Calu3 (cell line): ENCODE measurements around the gene RPTOR. TPM values are rescaled to one million over a fixed set of nuclear protein-coding genes. Genes with fewer than 3 reads are reported as not detected.

Experiments used
- BruUV-seq: library from RNA; stranded (reverse); fragments of 400-500 nt; replicated peaks from 2 replicates; lab custom pipeline; 2021; lab: Mats Ljungman, UMichigan
- CTCF ChIA-PET: fragments of 300-600 bp; sonication (Branson Sonifier 250); formaldehyde crosslinking; loops from one replicate; lab custom pipeline; 2022; ENCODE audit warnings: antibody characterized with exemption; lab: Charles Lee
- DNase-seq: peaks from one replicate; pipeline ENCODE4 v3.0.0; 2022
- H3K27ac Mint-ChIP-seq: one replicate; pipeline ENCODE4 v1.8.0; 2022; ENCODE audit warnings: mixed read lengths; ENCODE audit not compliant: unreplicated experiment
- H3K27me3 Mint-ChIP-seq: one replicate; pipeline ENCODE4 v1.8.0; 2022; ENCODE audit warnings: mixed read lengths; ENCODE audit not compliant: unreplicated experiment
- H3K36me3 Mint-ChIP-seq: one replicate; pipeline ENCODE4 v1.8.0; 2022; ENCODE audit warnings: mild to moderate bottlenecking, moderate library complexity, mixed read lengths; ENCODE audit not compliant: insufficient read depth, unreplicated experiment
- H3K4me1 Mint-ChIP-seq: one replicate; pipeline ENCODE4 v1.8.0; 2022; ENCODE audit warnings: mild to moderate bottlenecking, low read depth, mixed read lengths; ENCODE audit not compliant: unreplicated experiment
- H3K4me3 Mint-ChIP-seq: one replicate; pipeline ENCODE4 v1.8.0; 2022; ENCODE audit warnings: mild to moderate bottlenecking, low read depth, moderate library complexity, mixed read lengths; ENCODE audit not compliant: unreplicated experiment
- H3K9me3 Mint-ChIP-seq: one replicate; pipeline ENCODE4 v1.8.0; 2022; ENCODE audit warnings: low read depth, mixed read lengths; ENCODE audit not compliant: unreplicated experiment
- intact Hi-C: fragments of 100-400 bp; cut with micrococcal nuclease; formaldehyde crosslinking; loops from one replicate; pipeline ENCODE4 v1.10.0; 2022; ENCODE audit not compliant: unreplicated experiment
- total RNA-seq: library from RNA; stranded (reverse); gene quantifications from 2 replicates; pipeline ENCODE4 v1.2.3, GENCODE V29; 2022
- TF ChIP-seq, protein P1 (sequence below): fragments of 200-600 bp; IDR thresholded peaks from one replicate; pipeline ENCODE4 v1.8.0; 2022; ENCODE audit warnings: antibody characterized with exemption; ENCODE audit not compliant: unreplicated experiment

RPTOR gene
- total RNA-seq, 1 experiment from 2014 or later = 41.8 TPM

DNA sequence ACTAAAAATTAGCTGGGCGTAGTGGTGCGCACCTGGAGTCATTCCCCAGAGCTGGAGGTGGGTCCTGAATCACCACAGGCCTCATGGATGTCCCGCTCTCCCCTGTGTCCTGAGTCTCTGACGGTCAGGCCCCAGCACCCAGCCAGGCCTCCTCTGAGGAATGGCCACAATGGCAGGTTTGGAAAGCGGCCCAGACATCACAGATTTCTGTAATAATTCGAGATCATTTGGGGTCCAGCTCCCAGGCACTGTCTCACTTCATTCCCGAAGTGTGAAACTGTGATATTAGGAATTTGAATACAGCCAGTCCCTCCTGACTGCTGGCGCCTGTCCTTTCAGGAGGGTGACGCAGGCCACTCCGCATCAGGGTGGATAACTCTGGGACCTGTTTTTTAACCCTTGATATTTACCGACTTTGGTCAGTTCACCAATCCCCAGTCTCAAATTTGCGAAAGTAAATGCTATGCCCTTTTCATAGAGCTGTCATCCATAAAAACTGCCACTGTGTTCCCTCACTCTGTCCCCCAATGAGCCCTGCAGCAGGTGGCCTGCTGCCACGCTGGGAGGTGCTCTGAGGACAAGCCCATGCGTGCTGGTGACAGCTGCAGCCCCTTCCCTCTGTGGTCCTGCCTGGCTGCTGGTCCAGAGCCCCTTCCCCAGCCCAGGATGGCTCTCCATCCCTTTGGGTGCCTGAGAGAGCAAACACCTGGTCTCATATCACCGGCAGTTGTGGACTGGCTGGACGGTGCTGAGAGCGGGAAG lies 28.3 kb upstream of the RPTOR start:
- CTCF ChIA-PET = no interaction called here
- DNase-seq = no peak
- intact Hi-C loops = no loop called here
- Mint-ChIP-seq H3K36me3 (no peaks in the 10 kb centered on the region), H3K4me3 (no peak overlapping the region), H3K4me1 (no peaks in the 10 kb centered on the region), H3K27me3 (peaks cover 64% of the 10 kb centered on the region), H3K9me3 (no peaks in the 10 kb centered on the region), H3K27ac (no peak overlapping the region)
- TF ChIP-seq, protein P1, sequence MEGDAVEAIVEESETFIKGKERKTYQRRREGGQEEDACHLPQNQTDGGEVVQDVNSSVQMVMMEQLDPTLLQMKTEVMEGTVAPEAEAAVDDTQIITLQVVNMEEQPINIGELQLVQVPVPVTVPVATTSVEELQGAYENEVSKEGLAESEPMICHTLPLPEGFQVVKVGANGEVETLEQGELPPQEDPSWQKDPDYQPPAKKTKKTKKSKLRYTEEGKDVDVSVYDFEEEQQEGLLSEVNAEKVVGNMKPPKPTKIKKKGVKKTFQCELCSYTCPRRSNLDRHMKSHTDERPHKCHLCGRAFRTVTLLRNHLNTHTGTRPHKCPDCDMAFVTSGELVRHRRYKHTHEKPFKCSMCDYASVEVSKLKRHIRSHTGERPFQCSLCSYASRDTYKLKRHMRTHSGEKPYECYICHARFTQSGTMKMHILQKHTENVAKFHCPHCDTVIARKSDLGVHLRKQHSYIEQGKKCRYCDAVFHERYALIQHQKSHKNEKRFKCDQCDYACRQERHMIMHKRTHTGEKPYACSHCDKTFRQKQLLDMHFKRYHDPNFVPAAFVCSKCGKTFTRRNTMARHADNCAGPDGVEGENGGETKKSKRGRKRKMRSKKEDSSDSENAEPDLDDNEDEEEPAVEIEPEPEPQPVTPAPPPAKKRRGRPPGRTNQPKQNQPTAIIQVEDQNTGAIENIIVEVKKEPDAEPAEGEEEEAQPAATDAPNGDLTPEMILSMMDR = no peak
- no TSS peak for BruUV-seq

DNA sequence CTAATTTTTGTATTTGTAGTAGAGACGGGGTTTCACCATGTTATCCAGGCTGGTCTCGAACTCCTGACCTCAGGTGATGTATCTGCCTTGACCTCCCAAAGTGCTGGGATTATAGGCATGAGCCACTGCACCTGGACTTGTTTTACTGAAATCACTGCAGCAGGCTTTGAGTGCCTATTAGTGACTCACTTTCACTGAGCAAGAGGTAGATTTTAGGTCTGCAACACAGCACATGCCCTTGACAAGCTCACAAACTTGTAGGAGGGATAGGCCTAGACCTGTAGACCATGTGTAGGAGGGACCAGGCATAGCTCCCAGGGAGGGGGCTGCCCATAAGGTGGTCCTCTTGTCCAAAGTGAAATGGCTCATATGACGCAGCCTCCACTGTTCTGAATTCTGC lies 27.0 kb upstream of the RPTOR start:
- H3K27ac Mint-ChIP-seq = no peak overlapping the region
- peaks cover 76% of the 10 kb centered on the region for H3K27me3 Mint-ChIP-seq
- no peaks in the 10 kb centered on the region for H3K36me3 Mint-ChIP-seq
- CTCF ChIA-PET = no interaction called here
- no peaks in the 10 kb centered on the region for H3K4me1 Mint-ChIP-seq
- DNase-seq = no peak
- intact Hi-C loops = no loop called here
- H3K4me3 Mint-ChIP-seq = no peak overlapping the region
- H3K9me3 Mint-ChIP-seq = no peaks in the 10 kb centered on the region
- BruUV-seq = no TSS peak
- TF ChIP-seq, protein P1 = no peak

DNA sequence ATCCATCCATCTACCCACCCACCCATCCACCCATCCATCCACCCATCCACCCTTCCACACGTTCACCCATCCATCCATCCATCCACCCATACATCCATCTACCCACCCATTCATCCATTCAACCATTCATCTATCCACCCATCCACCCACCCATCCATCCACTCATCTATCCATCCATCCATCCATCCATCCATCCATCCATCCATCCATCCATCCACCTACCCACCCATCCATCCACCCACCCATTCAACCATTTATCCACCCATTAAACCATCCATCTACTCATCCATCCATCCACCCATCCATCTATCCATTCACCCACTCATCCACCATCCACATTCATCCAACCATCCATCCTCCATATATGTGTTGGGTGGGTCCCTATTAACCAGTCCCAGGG lies 26.2 kb upstream of the RPTOR start:
- no peak overlapping the region for H3K27ac Mint-ChIP-seq
- H3K27me3 Mint-ChIP-seq = peaks cover 75% of the 10 kb centered on the region
- DNase-seq = no peak
- no peaks in the 10 kb centered on the region for H3K36me3 Mint-ChIP-seq
- intact Hi-C loops = no loop called here
- no TSS peak for BruUV-seq
- no peaks in the 10 kb centered on the region for H3K9me3 Mint-ChIP-seq
- no peaks in the 10 kb centered on the region for H3K4me1 Mint-ChIP-seq
- H3K4me3 Mint-ChIP-seq = no peak overlapping the region
- CTCF ChIA-PET = no interaction called here
- TF ChIP-seq, protein P1 = no peak

DNA sequence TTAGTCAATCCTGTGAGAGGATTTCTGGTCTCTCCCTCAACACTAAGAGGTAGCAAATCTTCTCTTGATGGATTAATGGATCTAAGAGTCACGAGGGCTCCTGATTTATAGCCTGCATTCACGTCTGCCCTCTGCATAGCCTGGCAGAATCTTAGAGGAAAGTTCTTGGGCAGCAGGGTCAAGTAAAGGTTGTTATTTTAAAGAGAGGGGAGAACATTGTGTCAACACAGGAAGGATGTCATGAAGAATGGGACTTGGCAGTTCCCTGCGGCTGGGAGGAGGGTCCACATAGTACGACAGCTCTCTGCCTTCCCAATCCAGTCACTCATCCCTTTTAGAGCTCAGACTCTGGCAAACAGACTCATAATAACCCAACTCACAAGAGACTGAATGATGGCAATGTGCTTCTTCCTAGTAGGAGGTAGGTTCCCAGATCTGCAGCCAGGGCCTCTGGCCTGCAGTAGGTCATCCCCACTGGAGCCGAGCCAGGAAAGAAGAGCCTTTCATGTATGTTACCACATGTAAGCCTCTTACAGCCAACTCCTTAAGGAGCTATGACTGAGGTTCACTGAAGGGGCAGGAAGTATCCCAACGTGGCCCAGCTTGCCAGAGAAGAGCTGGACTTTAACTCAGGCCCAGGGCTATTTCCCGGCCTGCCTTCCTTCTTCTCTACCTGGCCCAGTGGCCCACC lies 25.4 kb upstream of the RPTOR start:
- H3K27ac Mint-ChIP-seq = no peak overlapping the region
- H3K27me3 Mint-ChIP-seq = peaks cover 69% of the 10 kb centered on the region
- no peaks in the 10 kb centered on the region for H3K9me3 Mint-ChIP-seq
- no peaks in the 10 kb centered on the region for H3K4me1 Mint-ChIP-seq
- no TSS peak for BruUV-seq
- H3K36me3 Mint-ChIP-seq = no peaks in the 10 kb centered on the region
- no peak overlapping the region for H3K4me3 Mint-ChIP-seq
- no peak for DNase-seq
- TF ChIP-seq, protein P1 = no peak
- CTCF ChIA-PET = no interaction called here
- intact Hi-C loops = no loop called here
